ENCODE data around the gene APMAP. TPM values are rescaled to one million over a fixed set of nuclear protein-coding genes. Genes with fewer than 3 reads are reported as not detected.
"Not testable (repeated sequence)": the region's sequence is repeated elsewhere in the genome, so short reads cannot be mapped to it uniquely, and the experiment has no call there.

The APMAP gene
- polyA plus RNA-seq, 12 donors = 39.8 to 71.9 (median 46.5) TPM; not detected in 1

DNA sequence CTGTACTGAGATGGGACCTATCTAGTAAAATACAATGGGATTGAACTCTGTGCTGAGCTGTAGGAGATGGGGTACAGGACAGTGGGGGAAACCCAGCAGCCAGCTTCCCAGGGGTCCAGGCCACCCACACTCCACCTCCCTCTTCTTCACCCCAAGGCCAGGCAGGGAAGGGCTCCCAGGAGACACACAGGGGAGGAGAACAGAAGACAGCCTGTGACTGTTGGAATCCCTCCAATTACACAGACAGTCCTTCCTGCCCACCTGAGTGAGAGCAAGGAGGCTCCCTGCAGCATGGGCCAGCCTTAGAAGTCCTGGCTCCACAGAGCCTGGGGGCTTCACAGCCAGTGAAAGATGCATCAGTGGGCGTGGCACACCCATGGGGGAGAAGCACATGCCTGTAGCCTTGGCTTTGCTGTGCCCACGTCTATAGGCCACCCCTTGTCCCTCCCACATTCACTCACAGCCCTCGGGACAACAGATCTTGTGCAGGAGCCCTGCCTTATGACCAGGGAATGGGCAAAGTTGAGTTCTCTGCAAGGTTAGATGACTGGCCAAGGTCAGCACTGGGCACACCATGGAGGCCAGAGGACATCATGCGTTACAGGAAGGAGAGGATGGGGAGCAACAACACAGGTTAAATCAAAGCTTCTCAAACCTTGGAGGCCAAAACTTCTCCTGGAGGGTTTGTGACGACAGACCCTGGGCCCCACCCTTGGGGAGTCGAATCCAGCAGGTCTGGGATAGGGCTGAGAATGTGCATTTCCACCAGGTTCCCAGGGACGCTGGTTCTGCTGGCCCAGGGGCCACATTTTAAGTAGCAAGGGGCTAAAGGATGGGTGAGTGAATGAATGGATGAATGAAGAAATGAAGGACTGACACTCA, 55.8 kb downstream of the APMAP start:
- no peak for DNase-seq

GRCh38 chr20:24935766-24936525, 56.6 kb downstream of the APMAP start:
- DNase-seq = no peak

DNA sequence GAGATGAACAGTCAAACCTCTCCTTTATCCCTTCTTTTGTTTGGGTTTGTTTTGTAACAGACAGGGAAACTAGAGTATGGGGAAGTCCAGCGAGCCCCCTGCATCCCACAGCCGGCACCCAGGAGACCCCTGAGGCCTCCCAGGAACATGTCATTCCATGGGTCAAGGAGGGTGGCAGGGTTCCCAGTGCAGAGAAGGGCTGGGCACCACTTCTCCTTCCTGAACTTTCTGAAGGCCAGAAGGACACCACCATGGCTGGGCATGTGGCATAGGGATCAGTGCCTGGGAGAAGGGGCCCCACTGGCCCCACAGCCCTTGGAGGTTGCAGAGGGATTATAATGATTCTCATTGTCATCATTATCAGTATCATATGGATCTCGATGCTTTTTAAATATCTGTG, 57.4 kb downstream of the APMAP start:
- no peak for DNase-seq

DNA sequence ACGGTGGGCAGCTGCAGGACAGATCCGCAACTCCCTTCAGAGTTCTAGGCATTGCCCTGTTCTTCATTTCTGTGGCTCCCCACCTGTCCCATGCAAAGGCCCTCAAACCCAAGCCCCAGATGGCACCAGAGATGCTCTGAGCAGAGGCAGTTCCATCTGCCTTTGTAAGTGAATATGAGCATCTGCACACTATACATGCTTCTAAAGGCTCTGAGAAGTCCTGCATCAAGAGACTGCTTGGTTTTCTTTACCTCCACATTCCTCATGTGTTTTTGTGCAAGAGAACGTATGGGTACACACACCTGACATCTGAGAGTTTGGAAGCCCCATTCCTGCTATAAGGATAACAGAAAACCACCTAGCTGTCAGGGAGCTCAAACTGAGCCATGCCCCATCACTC, 57.8 kb downstream of the APMAP start:
- DNase-seq = no peak

DNA sequence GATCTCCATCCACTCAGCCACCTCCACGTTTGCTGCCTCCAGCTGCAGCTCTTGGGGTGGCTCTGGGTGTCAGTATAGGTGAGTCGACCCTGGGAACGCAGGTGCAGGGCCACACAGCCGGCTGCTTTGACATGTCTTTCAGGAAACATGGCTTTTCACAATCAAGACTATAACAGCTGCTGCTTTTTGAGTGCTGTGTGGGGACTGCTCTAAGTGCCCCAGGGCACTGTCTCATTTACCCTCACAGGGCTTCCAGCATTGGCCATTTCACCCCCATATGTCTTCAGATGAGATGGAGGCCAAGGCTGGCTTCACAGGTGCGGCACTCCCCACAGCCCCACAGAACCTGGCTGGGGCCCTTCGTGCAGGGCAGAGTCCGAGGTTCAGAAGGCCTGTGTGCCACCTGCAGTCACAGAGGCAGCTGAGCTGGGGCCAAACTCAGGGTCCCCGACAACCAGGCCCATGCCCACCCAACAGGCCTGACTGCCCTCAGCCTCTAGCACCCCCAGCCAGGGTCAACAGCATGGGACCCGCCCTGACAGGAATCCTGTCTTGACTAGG, 58.4 kb downstream of the APMAP start:
- DNase-seq = no peak

DNA sequence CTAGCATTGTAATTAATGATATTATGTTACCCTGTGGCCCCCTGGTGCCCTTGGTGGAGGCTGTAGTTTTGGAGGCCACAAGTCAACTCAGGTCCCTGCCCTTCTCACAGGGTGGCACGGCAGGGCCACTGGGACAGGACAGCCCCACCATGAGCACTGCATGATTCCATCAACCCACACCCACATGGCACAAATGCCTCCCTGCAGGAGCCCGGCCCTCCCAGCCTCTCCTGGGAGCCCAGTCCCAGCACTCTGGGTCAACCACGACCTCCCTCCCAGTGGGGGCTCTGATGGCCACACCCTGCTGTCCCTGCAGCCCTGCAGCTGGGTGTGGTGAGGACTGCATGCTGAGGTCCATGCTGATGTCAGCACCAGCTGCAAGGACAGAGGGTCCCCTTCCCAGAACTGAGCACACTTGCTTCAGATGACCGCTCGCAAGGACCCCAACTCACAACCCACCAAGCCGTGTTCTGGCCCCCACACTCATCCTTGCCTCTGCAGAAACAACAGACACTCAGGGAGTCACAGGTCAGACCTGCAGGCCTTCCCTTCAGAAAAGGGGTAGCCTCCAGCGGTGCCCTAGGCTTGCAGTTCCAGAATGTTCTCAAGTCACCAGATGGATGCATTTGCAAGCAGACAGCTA, 59.2 kb downstream of the APMAP start:
- DNase-seq = no peak

DNA sequence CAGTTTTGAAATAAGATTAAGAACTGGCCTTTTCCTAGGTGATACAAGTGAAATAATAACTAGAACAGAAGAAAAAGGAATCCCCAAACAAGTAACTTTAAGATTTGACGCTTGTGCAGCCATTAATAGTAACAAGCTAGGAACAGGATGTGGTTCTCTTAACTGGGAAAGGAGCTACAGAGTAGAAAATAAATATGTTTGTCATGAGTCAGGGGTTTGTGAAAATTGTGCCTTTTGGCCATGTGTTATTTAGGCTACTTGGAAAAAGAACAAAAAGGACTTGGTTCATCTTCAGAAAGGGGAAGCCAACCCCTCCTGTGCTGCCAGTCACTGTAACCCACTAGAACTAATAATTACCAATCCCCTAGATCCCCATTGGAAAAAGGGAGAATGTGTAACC, 60.7 kb downstream of the APMAP start:
- not testable (repeated sequence) for DNase-seq

- DNase-seq = not testable (repeated sequence)
Measured at GRCh38 chr20:24930724-24931688, 61.5 kb downstream of the APMAP start.

DNA sequence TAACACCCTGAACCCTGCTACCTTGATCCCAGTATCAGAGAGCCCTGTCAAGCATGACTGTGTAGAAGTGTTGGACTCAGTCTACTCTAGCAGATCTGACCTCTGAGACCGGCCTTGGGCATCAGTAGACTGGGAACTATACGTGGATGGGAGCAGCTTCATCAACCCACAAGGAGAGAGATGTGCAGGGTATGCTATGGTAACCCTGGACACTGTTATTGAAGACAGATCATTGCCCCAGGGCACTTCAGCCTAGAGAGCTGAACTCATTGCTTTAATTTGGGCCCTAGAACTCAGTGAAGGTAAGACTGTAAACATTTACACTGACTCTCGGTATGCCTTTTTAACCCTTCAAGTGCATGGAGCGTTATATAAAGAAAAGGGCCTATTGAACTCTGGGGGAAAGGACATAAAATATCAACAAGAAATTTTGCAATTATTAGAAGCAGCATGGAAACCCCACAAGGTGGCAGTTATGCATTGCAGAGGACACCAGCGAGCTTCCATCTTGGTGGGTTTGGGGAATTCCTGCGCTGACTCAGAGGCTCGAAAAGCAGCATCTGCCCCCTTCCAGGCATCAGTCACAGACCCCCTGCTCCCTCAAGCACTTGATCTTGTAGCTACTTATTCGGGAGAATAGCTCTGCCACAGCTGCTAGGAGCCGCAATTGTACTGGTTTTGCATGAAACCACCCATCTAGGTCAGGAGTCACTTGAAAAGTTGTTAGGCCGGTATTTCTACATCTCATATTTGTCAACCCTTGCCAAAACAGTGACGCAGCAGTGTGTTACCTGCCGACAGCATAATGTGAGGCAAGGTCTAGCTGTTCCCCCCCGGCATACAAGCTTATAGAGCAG, 62.5 kb downstream of the APMAP start:
- not testable (repeated sequence) for DNase-seq

DNA sequence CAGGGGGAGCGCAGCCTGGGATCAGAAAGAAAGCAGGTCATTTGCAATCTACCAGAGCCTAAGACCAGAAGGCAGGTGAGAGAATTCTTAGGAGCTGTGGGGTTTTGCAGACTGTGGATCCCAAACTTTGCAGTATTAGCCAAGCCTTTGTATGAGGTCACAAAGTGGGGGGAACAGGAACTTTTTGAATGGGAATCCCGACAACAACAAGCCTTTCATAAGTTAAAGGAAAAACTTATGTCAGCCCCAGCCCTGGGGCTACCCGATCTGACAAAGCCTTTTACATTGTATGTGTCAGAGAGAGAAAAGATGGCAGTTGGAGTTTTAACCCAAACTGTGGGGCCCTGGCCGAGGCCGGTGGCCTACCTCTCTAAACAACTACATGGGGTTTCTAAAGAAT, 63.3 kb downstream of the APMAP start:
- not testable (repeated sequence) for DNase-seq

DNA sequence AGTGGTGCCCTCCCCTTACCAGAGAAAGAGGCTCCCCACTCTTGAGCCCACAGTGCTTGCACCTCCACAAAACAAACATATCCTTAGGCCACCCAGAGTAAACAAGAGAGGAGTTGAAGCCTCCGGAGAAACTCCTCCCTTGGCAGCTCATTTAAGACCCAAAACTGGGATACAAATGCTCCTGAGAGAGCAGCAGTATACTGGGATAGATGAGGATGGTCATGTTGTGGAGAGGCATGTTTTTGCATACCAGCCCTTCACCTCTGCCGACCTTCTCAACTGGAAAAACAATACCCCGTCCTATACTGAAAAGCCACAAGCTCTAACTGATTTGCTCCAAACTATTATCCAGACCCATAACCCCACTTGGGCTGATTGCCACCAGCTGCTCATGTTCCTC, 71.8 kb downstream of the APMAP start:
- not testable (repeated sequence) for DNase-seq

DNA sequence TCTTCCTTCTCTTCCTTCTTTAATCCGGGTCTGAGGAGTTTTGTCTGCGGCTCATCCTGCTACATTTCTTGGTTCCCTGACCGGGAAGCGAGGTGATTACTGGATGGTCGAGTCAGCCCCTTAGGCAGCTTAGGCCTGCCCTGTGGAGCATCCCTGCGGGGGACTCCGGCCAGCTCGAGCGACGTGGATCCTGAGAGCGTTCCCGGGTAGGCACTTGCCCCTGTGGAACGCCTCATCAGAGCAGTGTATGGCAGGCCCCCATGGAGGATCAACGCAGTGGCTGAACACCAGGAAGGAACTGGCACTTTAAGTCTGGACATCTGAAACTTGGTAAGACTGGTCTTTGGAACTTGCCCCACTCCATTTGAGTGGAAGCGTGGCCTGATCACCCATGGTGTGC, 72.9 kb downstream of the APMAP start:
- DNase-seq = not testable (repeated sequence)

DNA sequence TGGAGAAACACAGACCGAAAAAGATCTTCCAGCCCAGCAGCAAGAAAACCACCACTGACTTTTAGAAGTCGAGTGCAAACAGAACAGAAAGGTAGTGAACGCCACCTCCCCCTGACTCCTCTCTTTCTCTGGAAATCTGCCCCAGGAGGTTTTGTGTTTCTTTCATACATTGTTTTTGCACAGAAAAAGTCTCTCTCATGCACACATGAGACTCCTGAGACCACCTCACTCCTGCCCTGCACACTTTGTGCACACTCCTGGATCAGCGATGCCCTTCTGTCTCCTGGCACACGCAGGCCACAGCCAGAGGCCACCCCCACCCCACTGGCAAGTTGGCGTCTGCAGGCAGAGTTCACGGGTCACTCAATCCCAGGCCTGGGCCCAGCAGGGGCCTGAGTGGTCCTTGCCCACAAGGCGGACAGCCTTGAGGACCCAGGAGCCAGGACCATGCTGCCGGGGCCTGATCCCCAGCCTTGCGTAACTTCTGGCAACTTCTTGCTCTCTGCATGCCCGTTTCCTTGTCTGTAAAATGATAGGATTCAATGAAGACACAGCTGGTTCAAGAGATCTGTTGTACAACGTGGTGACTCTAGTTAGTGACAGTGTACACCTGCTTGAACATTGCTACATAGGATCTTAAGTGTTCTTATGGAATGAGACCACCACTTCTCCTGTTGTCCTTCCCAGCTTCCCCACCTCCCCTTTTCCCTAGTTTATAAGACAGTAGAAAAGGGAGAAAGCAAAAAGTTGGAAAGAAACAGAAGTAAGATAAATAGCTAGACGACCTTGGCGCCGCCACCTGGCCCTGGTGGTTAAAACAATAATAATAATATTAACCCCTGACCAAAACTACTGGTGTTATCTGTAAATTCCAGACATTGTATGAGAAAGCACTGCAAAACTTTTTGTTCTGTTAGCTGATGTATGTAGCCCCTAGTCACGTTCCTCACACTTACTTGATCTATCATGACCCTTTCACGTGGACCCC, 73.7 kb downstream of the APMAP start:
- DNase-seq = no peak

DNA sequence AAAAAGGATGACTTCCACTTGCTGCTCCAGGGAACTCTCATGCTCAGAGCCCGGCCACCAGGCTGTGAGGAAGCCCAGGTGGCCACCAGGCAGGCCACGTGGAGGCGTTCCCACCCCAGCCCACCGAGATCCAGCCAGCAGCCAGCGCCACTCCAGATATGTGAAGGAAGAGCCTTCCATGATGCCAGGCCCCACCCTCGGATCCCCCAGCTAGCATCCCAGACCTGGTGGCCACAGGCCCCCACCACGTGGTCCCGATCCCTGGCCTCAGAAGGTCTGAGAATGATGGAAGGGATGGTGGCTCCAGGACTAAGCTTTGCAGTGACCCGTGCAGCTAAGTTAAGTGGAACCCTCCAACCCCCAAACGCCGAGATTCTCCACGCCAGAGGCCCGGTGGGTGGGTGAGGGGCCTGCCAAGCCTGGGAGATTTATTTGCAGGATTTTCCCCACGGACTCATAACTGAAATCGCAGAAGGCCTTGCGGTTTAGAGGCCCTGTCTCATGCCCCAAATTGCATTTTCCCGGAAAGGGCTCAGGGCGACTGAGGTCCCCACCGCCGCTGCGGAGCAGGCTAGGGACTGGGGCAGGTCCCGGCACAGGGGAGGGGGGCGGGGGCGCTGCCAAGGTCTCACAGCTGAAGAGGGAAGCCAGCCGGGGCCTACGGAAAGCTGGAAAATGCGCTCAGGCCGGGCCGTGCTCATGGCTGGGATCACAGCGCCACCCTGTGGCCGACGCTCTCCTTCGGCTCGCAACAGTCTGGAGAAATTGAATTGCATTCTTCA, 74.6 kb downstream of the APMAP start:
- peak; percentile 84 for DNase-seq

DNA sequence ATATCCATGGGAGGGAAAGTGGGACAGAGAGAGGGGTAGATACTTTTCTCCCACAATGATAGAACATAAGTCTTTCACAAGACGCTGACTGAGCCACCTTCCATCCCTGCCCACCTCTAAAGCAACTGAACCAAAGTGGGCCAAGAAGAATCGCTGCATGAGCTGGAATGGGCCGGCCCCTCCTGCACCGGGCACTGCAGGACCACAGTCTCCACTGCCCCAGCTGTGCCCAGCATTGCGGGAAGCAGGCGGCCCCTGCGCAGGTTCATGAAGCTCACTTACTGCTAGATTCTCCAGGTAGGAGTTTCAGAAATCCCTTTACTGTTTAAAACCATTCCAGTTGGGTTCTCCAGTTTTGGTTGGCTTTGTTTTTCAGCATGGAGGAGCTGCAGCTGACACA, 75.5 kb downstream of the APMAP start:
- DNase-seq = no peak

GRCh38 chr20:24916412-24916811, 76.1 kb downstream of the APMAP start:
- no peak for DNase-seq

DNA sequence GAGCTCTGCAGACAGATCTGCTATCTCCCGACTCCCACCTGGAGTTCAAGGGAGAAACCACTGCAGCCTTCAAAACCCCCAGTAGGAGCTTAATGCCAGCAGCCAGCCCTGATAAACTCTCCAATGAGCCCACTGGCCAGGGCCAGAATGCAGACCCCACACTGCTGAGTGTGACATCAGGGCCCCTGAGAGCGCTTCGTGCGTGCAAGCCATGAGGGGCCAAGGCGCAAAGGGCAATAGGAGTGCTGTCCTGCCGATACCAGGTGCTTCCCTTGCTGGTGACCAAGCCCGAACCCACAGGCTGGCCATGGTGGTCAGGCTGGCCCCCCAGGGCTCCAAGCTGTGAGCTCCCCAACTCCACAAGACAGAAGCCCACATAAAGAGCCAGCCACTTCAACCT, 76.7 kb downstream of the APMAP start:
- DNase-seq = no peak

DNA sequence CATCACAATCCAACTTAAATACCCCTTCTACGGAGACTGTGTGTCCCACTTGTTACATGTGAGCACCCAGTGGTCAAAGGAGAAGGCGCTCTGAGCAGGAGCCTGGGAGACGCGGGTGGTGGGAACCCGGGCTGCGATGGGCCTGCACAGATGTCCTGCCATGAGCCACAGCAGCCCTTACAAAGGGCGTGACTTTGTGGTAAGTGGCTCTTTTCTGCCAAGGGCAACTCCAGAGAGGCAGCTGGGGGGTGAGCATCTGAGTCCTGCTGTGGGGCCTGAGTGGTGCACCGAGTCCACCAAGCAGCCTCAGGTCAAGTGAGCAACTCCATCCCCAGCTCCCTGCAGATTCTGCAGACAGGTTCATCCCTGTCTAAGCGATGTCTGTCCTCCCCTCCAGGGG, 77.1 kb downstream of the APMAP start:
- DNase-seq = no peak

Data from muscle of arm (tissue), 12 donors.